Activated T-cell treated with anti-CD3 and anti-CD28 coated beads, Interleukin-2, amount 50 U/mL, for 72 hours (primary cell): ENCODE results near the gene MAOA. TPM values are rescaled to one million over a fixed set of nuclear protein-coding genes. Genes with fewer than 3 reads are reported as not detected.
"Not testable (repeated sequence)": the region's sequence is repeated elsewhere in the genome, so short reads cannot be mapped to it uniquely, and the experiment has no call there.

Source experiments
- ATAC-seq, 2 donors: fragments of 150-1000 bp; cut with Tn5 transposase; replicated peaks in 1 of 2; 2 replicates each; pipeline ENCODE4 v1.10.0; 2021; ENCODE audit warnings: moderate library complexity in 2 of 2, mild to moderate bottlenecking in 1 of 2
- DNase-seq, 2 donors: peaks; one replicate each; pipeline ENCODE4 v3.0.0; 2021 to 2022; ENCODE audit warnings: mixed read lengths in 1 of 2
- H3K27ac Mint-ChIP-seq: one replicate; pipeline ENCODE4 v1.8.0; 2022; ENCODE audit warnings: mild to moderate bottlenecking, moderate library complexity, mixed read lengths
- H3K27me3 Mint-ChIP-seq: one replicate; pipeline ENCODE4 v1.8.0; 2022; ENCODE audit warnings: low read depth, mixed read lengths
- H3K36me3 Mint-ChIP-seq, 2 donors: one replicate each; pipeline ENCODE4 v1.8.0; 2022; ENCODE audit warnings: mixed read lengths in 2 of 2, mild to moderate bottlenecking in 1 of 2; ENCODE audit not compliant: insufficient read depth in 2 of 2
- H3K4me1 Mint-ChIP-seq: one replicate; pipeline ENCODE4 v1.8.0; 2022; ENCODE audit warnings: low read depth, mixed read lengths
- H3K4me3 Mint-ChIP-seq, 2 donors: one replicate each; pipeline ENCODE4 v1.8.0; 2022; ENCODE audit warnings: mild to moderate bottlenecking in 2 of 2, mixed read lengths in 2 of 2, moderate library complexity in 2 of 2
- H3K9me3 Mint-ChIP-seq, 2 donors: one replicate each; pipeline ENCODE4 v1.8.0; 2022; ENCODE audit warnings: mixed read lengths in 2 of 2
- total RNA-seq, 2 donors: library from RNA; stranded (reverse); gene quantifications; one replicate each; pipeline ENCODE4 v1.2.3, GENCODE V29; 2022

The MAOA gene
- total RNA-seq, 2 donors from 2014 or later = 6.3 to 13.2 TPM

DNA sequence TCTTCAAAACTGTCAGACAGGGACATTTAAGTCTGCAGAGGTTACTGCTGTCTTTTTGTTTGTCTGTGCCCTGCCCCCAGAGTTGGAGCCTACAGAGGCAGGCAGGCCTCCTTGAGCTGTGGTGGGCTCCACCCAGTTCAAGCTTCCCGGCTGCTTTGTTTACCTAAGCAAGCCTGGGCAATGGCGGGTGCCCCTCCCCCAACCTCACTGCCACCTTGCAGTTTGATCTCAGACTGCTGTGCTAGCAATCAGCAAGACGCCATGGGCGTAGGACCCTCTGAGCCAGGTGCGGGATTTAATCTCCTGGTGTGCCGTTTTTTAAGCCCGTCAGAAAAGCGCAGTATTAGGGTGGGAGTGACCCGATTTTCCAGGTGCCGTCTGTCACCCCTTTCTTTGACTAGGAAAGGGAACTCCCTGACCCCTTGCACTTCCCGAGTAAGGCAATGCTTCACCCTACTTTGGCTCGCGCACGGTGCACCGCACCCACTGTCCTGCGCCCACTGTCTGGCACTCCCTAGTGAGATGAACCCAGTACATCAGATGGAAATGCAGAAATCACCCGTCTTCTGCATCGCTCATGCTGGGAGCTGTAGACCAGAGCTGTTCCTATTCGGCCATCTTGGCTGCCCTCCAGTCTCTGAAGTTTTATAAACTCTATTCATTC lies 20.0 kb downstream of the MAOA start:
- H3K27me3 Mint-ChIP-seq = peaks cover 10% of the 10 kb centered on the region
- H3K36me3 Mint-ChIP-seq, H3K4me3 Mint-ChIP-seq, DNase-seq, H3K4me1 Mint-ChIP-seq, ATAC-seq, H3K27ac Mint-ChIP-seq, H3K9me3 Mint-ChIP-seq: not testable (repeated sequence)

DNA sequence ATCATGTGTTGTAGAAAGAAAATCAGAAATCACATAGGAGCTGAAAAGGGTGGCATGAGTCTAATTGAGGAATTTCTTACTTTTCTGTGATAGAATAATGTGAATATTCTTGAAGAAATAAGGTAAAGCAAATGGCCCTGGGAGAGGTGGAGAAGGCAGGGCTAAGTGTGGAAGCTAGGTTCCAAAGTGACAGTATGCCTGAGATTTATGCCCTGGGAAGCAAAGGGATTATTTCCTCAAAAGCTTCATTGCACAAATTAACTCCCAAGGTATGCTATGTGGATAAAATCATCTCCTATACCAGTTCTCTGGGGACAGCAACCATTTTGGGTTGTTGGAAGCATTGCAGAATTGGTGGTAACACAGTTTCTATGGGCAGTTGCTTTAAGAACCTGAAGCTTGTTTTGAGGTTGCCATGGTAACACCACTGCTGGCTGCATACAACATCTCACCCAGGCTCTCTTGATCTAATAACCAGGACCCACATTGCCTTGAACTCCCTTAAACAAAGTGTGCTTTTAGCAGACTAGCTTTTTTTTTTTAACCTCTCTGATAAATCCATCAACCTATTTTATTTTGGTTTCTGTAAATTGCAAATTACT lies 21.0 kb downstream of the MAOA start:
- no peak for DNase-seq
- H3K36me3 Mint-ChIP-seq = no peaks in the 10 kb centered on the region
- H3K4me1 Mint-ChIP-seq = no peaks in the 10 kb centered on the region
- no peaks in the 10 kb centered on the region for H3K9me3 Mint-ChIP-seq
- H3K27me3 Mint-ChIP-seq = peaks cover 16% of the 10 kb centered on the region
- ATAC-seq = no peak
- H3K27ac Mint-ChIP-seq = no peak overlapping the region
- no peak overlapping the region for H3K4me3 Mint-ChIP-seq

DNA sequence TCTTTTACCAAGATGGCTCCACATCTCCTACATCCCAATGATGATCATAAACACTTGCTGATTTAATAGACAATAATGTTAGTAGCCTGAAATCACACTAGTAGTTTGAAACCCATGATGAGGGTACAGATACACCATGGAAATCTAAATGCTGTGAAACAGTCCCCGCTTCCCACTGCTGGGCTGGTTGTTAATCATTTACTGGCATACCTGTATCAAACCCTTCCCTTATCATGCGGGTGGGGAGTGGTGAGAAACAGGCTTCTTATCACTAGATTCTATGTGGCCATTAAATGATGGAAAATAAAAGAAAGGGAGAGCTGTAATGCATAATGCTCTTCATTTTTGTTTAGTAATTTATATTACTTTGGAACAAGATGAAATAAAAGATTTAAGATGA lies 21.9 kb downstream of the MAOA start:
- Mint-ChIP-seq H3K9me3 (no peaks in the 10 kb centered on the region), H3K4me3 (no peak overlapping the region), H3K27me3 (peaks cover 16% of the 10 kb centered on the region), H3K36me3 (no peaks in the 10 kb centered on the region), H3K27ac (no peak overlapping the region), H3K4me1 (no peaks in the 10 kb centered on the region)
- no peak for ATAC-seq
- no peak for DNase-seq

DNA sequence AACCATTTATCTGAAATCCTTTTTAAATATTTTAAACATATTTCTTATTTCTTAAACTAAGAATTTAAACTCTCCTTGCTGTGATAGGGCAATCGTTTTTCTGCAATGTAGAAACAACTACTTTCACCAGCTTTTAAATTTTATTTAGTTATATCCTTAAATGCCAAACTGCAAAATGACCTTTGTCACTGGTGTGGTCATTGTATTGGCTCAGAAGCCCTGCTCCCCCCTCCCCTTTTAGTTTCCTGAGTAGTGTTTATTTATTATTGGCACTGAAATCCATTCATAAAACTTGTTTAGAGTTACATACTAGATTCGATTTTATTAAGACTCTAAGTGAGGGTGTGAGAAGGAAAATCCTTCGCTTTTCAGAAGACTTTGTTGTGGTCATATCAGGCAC lies 23.0 kb downstream of the MAOA start:
- no peak for ATAC-seq
- no peak for DNase-seq
- H3K9me3 Mint-ChIP-seq = no peaks in the 10 kb centered on the region
- no peak overlapping the region for H3K27ac Mint-ChIP-seq
- no peak overlapping the region for H3K4me3 Mint-ChIP-seq
- H3K4me1 Mint-ChIP-seq = no peaks in the 10 kb centered on the region
- no peaks in the 10 kb centered on the region for H3K36me3 Mint-ChIP-seq
- H3K27me3 Mint-ChIP-seq = peaks cover 25% of the 10 kb centered on the region

DNA sequence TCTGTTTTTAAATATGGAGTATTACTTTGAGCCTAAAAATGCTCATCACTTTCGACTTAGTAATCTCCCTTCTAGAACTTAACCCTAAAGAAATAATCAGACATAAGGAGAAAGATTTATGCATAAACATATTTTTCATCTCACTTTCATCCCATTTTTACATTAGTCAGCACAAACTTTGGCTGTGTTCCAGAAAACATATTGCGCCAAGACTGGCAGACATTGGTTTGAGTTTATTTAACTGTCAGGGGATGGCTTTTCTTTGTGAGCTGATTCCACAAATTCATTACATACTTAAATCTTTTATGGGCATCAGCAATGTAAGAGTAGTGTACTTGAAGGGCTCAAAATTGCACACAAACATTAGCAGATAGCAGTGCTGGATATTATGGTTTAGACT lies 23.7 kb downstream of the MAOA start:
- Mint-ChIP-seq H3K36me3 (peaks cover 0 to 2% of the 10 kb centered on the region in 2 donors), H3K27ac (no peak overlapping the region), H3K4me3 (no peak overlapping the region), H3K4me1 (no peaks in the 10 kb centered on the region), H3K9me3 (no peaks in the 10 kb centered on the region), H3K27me3 (peaks cover 30% of the 10 kb centered on the region)
- DNase-seq (no peak), ATAC-seq (no peak)

DNA sequence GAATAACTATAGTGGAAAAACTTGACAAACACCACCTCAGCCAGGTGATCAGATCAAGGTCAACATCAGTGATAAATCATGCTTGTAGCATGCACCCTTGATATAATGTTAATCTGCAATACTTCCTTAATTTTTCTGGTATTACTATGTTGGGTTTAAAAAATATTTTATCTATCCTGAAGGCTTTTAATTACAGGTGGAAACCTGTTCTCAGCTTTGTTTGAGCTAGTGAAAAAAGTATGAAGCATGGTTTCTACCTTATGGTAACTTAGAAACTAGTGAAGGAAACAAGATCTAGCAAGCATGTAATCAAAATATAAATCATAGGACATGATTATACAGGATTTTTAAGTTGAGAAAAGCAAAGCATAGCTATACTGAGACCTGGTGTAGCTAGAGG lies 26.6 kb downstream of the MAOA start:
- Mint-ChIP-seq H3K36me3 (peaks cover 0 to 2% of the 10 kb centered on the region in 2 donors), H3K27me3 (peaks cover 37% of the 10 kb centered on the region), H3K4me1 (no peaks in the 10 kb centered on the region), H3K9me3 (no peaks in the 10 kb centered on the region), H3K4me3 (no peak overlapping the region), H3K27ac (no peak overlapping the region)
- no peak for ATAC-seq
- no peak for DNase-seq

DNA sequence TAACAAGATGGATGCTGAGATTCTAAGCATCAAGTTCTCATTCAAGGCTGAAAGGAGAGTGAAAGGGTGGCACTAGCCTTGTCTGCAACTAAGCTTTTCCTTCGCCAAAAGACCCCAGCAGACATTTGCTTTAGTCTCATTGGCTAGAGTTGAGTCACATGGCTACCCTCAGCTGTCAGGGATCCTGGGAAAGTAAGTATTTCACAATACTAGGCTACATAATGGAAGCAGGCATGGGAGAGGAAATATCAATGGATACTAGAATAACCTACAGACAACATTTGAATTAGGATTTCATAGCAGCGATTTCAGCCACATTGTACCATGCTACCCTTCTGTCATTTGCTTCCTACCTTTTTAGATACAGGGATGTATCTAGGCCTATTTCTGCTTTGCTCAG lies 29.1 kb downstream of the MAOA start:
- no peaks in the 10 kb centered on the region for H3K9me3 Mint-ChIP-seq
- no peak overlapping the region for H3K27ac Mint-ChIP-seq
- ATAC-seq (no peak), DNase-seq (no peak)
- H3K36me3 Mint-ChIP-seq = peaks cover 0 to 2% of the 10 kb centered on the region in 2 donors
- H3K4me3 Mint-ChIP-seq = no peak overlapping the region
- H3K4me1 Mint-ChIP-seq = no peaks in the 10 kb centered on the region
- peaks cover 50% of the 10 kb centered on the region for H3K27me3 Mint-ChIP-seq

DNA sequence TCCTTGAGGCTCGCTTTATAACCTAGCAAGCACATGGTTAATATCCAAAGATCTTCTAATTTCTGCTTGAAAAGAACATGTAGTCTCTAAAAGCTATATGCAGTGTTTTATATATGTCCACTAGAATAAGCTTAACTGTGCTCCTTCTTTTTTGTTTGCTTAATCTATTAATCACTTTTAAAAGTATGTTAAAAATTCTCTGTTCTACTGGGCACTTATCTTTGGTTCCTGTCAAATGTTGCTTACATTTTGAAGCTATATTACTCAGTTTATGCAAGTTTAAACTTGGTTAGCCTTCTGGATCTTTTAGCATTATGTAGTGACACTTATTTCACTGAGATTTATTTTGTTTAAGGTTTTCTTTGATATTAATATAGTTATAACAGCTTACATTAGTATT lies 32.5 kb downstream of the MAOA start:
- DNase-seq = no peak
- Mint-ChIP-seq H3K27ac (no peak overlapping the region), H3K4me1 (no peaks in the 10 kb centered on the region), H3K9me3 (no peaks in the 10 kb centered on the region), H3K4me3 (no peak overlapping the region), H3K27me3 (peaks cover 39% of the 10 kb centered on the region), H3K36me3 (peaks cover 0 to 2% of the 10 kb centered on the region in 2 donors)
- no peak for ATAC-seq

DNA sequence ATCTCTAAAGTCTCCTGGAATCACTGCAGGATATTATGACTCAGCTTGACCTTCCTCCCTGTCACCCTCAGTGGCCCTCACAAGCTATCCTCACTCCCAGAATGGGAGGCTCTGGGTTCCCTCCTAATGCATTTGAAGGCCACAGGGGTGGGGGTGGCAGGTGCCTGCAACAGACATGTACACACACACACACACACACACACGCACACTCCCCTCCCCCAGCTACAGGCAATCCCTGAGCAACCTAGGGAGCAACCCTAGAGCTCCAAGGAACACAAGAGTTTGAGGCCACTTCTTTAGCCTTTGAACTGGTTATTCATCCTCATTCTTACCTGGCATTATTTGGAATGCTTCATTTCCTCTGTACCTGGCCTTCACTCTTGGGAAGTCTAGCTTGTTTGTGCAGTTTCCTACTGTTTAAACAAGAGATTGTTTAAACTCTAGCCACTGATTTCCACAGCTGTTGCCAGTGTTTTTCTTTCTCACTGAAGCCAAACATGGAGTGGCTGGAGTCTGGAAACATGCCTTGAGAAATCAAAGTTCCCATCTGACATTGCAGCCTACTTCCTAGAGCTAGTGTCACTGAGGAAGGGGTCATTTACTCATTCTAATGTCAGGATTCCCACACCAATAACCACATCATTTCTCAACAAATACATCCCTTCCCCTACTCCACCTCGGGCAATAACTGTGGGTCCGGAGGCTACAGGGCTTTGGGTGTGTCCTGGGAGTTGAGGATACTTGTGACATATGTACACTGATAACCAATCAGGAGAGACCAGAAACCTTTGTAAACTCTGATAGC lies 37.7 kb downstream of the MAOA start:
- Mint-ChIP-seq H3K9me3 (no peaks in the 10 kb centered on the region), H3K36me3 (no peaks in the 10 kb centered on the region), H3K27ac (no peak overlapping the region), H3K4me1 (no peaks in the 10 kb centered on the region), H3K4me3 (no peak overlapping the region), H3K27me3 (peaks cover 35% of the 10 kb centered on the region)
- ATAC-seq (no peak), DNase-seq (no peak)

DNA sequence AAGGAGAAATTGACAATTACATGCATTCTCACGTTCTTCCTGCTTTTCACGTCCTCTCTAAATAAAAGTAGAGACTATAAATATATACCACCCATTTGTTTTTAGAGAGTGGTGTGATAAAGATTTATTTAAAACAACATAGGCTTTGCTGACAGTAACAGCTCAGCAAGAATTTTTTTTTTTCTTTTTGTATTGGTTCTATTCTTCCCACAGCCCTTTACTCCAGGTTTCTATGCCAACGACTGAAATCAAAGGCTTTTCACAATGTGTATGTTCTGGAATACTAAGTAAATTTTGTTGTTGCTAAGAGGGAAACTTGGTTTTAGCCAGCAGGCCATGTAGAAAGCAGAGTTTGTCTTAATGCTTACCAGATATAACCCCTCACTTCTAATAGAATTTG lies 43.4 kb downstream of the MAOA start:
- no peak overlapping the region for H3K27ac Mint-ChIP-seq
- ATAC-seq (no peak), DNase-seq (no peak)
- no peaks in the 10 kb centered on the region for H3K9me3 Mint-ChIP-seq
- no peaks in the 10 kb centered on the region for H3K4me1 Mint-ChIP-seq
- peaks cover 48% of the 10 kb centered on the region for H3K27me3 Mint-ChIP-seq
- H3K36me3 Mint-ChIP-seq = no peaks in the 10 kb centered on the region
- H3K4me3 Mint-ChIP-seq = no peak overlapping the region

DNA sequence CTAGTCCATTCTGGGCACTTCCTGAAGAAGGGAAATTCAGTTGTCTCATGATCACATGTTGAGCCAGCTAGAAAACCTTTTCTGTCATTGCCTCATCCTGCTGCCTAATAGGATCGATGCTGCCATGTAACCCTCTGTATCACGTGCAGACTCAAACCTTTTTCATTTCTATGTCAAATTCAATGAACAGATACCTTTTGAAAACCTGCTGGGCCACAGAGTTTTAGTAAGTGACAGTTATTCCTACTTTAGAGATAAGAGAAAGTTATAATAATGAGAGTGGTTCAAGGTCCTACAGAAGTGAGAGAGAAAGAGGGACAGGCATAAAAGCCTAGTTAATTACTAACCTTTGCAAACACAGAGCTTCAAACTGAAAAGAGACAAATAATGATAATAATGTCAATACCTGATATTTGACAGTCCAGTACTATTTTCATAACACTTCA lies 46.0 kb downstream of the MAOA start:
- no peak overlapping the region for H3K27ac Mint-ChIP-seq
- ATAC-seq (no peak), DNase-seq (no peak)
- no peak overlapping the region for H3K4me3 Mint-ChIP-seq
- peaks cover 55% of the 10 kb centered on the region for H3K27me3 Mint-ChIP-seq
- H3K9me3 Mint-ChIP-seq = no peaks in the 10 kb centered on the region
- no peaks in the 10 kb centered on the region for H3K36me3 Mint-ChIP-seq
- no peaks in the 10 kb centered on the region for H3K4me1 Mint-ChIP-seq

DNA sequence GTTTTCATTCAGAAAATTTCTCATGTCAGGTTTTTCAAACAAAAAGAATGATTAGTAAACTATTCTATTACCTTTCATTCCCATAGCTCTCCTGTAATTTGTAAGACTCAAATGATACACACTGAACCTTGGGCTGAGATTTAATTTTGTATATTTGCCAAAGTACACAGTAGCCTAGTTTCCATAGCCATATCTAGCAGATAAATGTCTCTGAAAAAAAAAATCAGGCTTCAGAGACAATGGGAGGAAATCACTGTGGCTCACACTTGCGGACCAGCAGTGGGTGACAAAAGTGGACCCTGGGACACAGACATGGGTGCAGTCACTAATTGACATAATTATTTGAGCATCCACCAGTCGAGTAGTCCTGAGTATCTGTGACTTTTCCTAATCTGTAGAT lies 46.6 kb downstream of the MAOA start:
- DNase-seq (no peak), ATAC-seq (no peak)
- H3K9me3 Mint-ChIP-seq = no peaks in the 10 kb centered on the region
- H3K4me3 Mint-ChIP-seq = no peak overlapping the region
- no peaks in the 10 kb centered on the region for H3K4me1 Mint-ChIP-seq
- no peak overlapping the region for H3K27ac Mint-ChIP-seq
- no peaks in the 10 kb centered on the region for H3K36me3 Mint-ChIP-seq
- H3K27me3 Mint-ChIP-seq = peaks cover 61% of the 10 kb centered on the region

DNA sequence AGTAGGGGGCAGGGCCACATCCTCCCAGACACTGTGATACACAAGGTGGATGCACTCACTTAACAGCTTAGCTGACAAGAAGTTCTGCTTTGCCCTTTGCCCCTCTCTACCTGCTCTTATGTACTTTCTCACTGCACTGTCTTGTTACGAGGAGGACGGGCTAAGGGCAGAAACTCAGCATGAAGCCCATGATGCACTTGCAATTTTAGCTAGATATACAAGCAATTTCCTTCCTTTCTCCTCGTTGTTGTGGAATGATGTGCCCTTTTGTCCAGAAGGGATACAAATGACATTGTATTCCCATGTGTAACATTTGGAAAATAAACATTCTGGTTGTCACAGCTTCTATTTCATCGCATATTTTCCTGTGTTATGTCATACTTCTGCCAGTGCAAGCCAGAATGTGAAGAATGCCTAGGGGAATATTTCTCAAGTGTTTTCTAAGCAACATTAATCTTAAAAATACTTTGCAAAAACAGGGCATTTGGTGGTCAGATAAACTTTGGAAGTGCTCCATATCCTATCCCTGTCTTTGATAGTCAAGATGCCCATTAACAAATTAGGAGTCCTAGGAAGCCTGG lies 47.2 kb downstream of the MAOA start:
- Mint-ChIP-seq H3K4me1 (no peaks in the 10 kb centered on the region), H3K36me3 (no peaks in the 10 kb centered on the region), H3K4me3 (no peak overlapping the region), H3K9me3 (no peaks in the 10 kb centered on the region), H3K27ac (no peak overlapping the region), H3K27me3 (peaks cover 62% of the 10 kb centered on the region)
- DNase-seq (no peak), ATAC-seq (no peak)
